A673 (cell line): ENCODE results near the gene LYL1.

Source experiments
- EZH2 ChIP-seq: fragments of 200-600 bp; sonication (generic); IDR thresholded peaks from 2 replicates; pipeline ENCODE4 v1.6.1; 2017; ENCODE audit warnings: borderline replicate concordance, low read depth, mild to moderate bottlenecking, mixed read lengths, antibody characterized with exemption, low read length; ENCODE audit not compliant: poor library complexity, severe bottlenecking
- TF ChIP-seq, protein P1 (sequence below): fragments of 300-800, 200-600 bp; sonication (generic); conservative IDR thresholded peaks from 2 replicates; pipeline ENCODE4 v1.5.1; 2017; ENCODE audit warnings: low read depth, mild to moderate bottlenecking, antibody characterized with exemption, low read length, moderate library complexity, mixed read lengths

- TF ChIP-seq, protein P1, sequence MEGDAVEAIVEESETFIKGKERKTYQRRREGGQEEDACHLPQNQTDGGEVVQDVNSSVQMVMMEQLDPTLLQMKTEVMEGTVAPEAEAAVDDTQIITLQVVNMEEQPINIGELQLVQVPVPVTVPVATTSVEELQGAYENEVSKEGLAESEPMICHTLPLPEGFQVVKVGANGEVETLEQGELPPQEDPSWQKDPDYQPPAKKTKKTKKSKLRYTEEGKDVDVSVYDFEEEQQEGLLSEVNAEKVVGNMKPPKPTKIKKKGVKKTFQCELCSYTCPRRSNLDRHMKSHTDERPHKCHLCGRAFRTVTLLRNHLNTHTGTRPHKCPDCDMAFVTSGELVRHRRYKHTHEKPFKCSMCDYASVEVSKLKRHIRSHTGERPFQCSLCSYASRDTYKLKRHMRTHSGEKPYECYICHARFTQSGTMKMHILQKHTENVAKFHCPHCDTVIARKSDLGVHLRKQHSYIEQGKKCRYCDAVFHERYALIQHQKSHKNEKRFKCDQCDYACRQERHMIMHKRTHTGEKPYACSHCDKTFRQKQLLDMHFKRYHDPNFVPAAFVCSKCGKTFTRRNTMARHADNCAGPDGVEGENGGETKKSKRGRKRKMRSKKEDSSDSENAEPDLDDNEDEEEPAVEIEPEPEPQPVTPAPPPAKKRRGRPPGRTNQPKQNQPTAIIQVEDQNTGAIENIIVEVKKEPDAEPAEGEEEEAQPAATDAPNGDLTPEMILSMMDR: no peak
- no peak for TF ChIP-seq EZH2
Measured at GRCh38 chr19:13086341-13086740, 16.3 kb downstream of the LYL1 start.
